ENCODE results near the gene RNASE1.

- TF ChIP-seq SUZ12 (IDR thresholded peaks at IDR 0.05) (no peak), TARDBP (IDR thresholded peaks at IDR 0.05) (no peak), ELF4 (IDR thresholded peaks at IDR 0.05) (no peak), PKNOX1 (IDR thresholded peaks at IDR 0.05) (no peak), HDGF (IDR thresholded peaks at IDR 0.05; ENCODE audit: borderline replicate concordance) (no peak), BHLHE40 (IDR thresholded peaks at IDR 0.05; ENCODE audit: borderline replicate concordance) (no peak), FOXK2 (IDR thresholded peaks at IDR 0.05) (no peak), FOXM1 (IDR thresholded peaks at IDR 0.05; ENCODE audit: borderline replicate concordance) (no peak), NFRKB (IDR thresholded peaks at IDR 0.05) (no peak)
Observed at GRCh38 chr14:20841096-20841495, 38.5 kb upstream of the RNASE1 start.

Measured in HEK293T (cell line).